PC-9 (cell line): Measurements from ENCODE around the gene TXLNB.

ENCODE experiments used
- EZH2 ChIP-seq: fragments of 200-600 bp; sonication (generic); IDR thresholded peaks from 2 replicates; pipeline ENCODE4 v1.8.0; 2017; ENCODE audit warnings: antibody characterized with exemption, low read depth
- TF ChIP-seq, protein P1 (sequence below): fragments of 200-600 bp; sonication (generic); conservative IDR thresholded peaks from 2 replicates; pipeline ENCODE4 v1.6.1; 2017; ENCODE audit warnings: mixed run types, antibody characterized with exemption, mild to moderate bottlenecking, moderate library complexity

DNA sequence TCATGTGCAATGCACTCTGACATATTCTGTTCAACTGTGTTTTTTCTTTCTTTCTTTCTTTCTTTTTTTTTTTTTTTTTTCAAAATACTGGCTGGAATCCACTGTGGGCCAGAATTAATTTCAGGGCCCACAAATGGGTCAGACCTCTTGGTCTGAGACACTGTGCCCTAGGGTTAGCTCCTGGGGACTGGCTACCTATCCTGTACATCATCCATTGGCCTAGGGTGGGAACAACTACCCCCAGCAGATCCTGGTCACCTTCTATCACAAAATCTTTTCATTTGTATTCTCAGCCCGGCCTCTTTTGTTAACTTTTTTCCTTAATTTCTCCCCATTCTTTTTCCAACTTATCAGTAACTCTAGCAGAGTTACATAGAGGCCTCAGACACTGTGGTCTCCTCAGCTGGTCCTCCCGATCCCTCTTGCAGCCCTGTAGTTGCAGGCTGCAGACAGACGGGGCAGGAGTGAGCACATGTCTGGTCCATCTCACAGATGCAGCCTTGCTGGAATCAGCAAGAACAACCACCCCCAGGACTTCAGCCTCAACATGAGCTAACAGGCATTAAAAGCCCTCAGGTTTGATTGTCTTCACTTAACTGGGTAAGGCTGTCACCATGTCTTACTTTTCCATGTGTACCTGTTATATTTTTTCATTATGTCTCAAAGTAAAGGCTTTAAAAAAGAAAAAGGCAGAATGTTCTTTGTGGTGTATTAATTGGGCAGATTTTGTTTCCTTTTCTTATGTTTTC, 41.3 kb downstream of the TXLNB start:
- TF ChIP-seq, protein P1, sequence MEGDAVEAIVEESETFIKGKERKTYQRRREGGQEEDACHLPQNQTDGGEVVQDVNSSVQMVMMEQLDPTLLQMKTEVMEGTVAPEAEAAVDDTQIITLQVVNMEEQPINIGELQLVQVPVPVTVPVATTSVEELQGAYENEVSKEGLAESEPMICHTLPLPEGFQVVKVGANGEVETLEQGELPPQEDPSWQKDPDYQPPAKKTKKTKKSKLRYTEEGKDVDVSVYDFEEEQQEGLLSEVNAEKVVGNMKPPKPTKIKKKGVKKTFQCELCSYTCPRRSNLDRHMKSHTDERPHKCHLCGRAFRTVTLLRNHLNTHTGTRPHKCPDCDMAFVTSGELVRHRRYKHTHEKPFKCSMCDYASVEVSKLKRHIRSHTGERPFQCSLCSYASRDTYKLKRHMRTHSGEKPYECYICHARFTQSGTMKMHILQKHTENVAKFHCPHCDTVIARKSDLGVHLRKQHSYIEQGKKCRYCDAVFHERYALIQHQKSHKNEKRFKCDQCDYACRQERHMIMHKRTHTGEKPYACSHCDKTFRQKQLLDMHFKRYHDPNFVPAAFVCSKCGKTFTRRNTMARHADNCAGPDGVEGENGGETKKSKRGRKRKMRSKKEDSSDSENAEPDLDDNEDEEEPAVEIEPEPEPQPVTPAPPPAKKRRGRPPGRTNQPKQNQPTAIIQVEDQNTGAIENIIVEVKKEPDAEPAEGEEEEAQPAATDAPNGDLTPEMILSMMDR = peak; percentile 77
- no peak for TF ChIP-seq EZH2
